ENCODE data around the gene NFIB. TPM values are rescaled to one million over a fixed set of nuclear protein-coding genes. Genes with fewer than 3 reads are reported as not detected.

Gene NFIB
- total RNA-seq, 1 experiment from 2014 or later, result 75.8 TPM

DNA sequence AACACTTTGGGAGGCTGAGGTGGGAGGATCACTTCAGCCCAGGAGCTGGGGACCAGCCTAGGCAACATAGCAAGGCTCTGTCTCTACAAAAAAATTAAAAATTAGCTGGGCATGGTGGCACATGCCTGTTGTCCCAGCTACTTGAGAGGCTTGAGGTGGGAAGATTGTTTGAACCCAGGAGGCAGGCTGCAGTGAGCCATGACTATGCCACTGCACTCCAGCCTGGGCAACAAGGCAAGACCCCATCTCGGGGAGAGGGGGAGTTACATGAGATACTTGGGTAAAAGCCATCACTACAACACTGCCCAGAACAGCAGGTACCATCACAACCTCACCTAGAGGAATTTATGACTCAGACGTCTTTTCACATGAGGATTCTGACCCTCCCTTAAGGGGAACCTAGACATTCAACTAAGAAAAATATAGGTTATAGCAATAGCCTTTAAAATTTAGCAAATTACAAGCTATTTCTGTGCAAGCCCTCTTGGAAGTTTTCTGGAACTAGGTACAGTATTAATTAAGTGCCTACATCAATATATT is 143.5 kb downstream of the NFIB start:
- TF ChIP-seq, protein P1, sequence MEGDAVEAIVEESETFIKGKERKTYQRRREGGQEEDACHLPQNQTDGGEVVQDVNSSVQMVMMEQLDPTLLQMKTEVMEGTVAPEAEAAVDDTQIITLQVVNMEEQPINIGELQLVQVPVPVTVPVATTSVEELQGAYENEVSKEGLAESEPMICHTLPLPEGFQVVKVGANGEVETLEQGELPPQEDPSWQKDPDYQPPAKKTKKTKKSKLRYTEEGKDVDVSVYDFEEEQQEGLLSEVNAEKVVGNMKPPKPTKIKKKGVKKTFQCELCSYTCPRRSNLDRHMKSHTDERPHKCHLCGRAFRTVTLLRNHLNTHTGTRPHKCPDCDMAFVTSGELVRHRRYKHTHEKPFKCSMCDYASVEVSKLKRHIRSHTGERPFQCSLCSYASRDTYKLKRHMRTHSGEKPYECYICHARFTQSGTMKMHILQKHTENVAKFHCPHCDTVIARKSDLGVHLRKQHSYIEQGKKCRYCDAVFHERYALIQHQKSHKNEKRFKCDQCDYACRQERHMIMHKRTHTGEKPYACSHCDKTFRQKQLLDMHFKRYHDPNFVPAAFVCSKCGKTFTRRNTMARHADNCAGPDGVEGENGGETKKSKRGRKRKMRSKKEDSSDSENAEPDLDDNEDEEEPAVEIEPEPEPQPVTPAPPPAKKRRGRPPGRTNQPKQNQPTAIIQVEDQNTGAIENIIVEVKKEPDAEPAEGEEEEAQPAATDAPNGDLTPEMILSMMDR (IDR thresholded peaks at IDR 0.05; ENCODE audit: unreplicated experiment), result no peak
- H3K36me3 Mint-ChIP-seq (ENCODE audit: insufficient read depth, unreplicated experiment), result peaks cover 6% of the 10 kb centered on the region
- no peak for DNase-seq
- H3K27ac Mint-ChIP-seq (ENCODE audit: unreplicated experiment), result peak overlapping the region; percentile 62
- no peaks in the 10 kb centered on the region for H3K9me3 Mint-ChIP-seq (ENCODE audit: low read depth, unreplicated experiment)
- no TSS peak for BruUV-seq (replicated peaks)
- H3K27me3 Mint-ChIP-seq (ENCODE audit: unreplicated experiment), result no peaks in the 10 kb centered on the region
- no peak overlapping the region for H3K4me3 Mint-ChIP-seq (ENCODE audit: low read depth, unreplicated experiment)
- peaks cover 26% of the 10 kb centered on the region for H3K4me1 Mint-ChIP-seq (ENCODE audit: low read depth, unreplicated experiment)
- CTCF ChIA-PET, result no interaction called here
- intact Hi-C loops (cut with micrococcal nuclease; ENCODE audit: unreplicated experiment), result no loop called here

DNA sequence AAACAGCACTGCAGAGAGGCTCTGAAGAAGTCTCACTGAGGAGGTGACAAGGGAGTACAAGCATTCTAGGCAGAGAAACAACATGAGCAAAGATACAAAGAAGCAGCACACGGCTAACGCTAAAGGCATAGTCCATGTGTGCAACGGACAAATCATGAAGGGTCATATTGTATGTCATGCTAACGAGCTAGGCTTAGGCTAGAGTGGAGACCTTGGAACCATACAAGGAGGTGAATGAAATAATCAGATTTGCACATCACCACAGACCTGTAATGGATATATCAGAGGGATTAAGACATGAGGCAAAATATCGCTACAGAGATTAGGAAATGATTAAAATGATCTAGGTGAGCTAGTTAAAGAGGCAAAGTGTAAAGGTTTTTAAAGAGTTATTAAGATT is 145.6 kb downstream of the NFIB start:
- TF ChIP-seq, protein P1 (IDR thresholded peaks at IDR 0.05; ENCODE audit: unreplicated experiment), result no peak
- BruUV-seq (replicated peaks), result no TSS peak
- Mint-ChIP-seq H3K9me3 (ENCODE audit: low read depth, unreplicated experiment) (no peaks in the 10 kb centered on the region), H3K27ac (ENCODE audit: unreplicated experiment) (no peak overlapping the region), H3K27me3 (ENCODE audit: unreplicated experiment) (no peaks in the 10 kb centered on the region), H3K4me1 (ENCODE audit: low read depth, unreplicated experiment) (peaks cover 26% of the 10 kb centered on the region), H3K36me3 (ENCODE audit: insufficient read depth, unreplicated experiment) (peaks cover 6% of the 10 kb centered on the region), H3K4me3 (ENCODE audit: low read depth, unreplicated experiment) (no peak overlapping the region)
- CTCF ChIA-PET, result no interaction called here
- no peak for DNase-seq
- intact Hi-C loops (cut with micrococcal nuclease; ENCODE audit: unreplicated experiment), result no loop called here

DNA sequence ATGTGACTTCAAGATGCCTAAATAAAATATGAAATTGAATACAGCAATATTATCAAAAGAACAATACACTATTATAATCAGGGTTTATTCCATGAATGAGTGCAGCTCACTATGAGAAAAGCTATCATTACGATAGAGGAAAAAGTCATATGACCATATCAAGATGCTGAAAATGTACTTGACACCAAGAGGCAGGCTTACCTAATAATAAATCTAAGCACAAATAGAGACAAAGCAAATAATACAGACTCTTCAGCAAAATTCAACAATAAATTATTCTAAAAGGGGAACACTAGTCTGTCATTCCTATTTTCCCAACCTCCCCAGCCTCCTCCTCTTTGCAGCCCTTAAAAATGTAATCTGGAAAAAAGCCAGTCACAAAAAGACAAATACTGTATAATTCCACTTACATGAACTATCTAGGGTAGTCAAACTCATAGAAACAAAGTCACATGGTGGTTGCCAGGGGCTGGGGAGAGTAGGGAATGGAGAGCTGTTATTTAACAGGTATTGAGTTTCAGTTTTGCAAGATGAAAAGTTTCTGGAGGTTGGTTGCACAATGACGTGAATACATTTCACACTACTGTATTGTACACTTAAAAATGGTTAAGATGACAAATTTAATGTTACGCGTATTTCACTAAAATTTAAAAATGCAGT is 148.4 kb downstream of the NFIB start:
- peaks cover 6% of the 10 kb centered on the region for H3K36me3 Mint-ChIP-seq (ENCODE audit: insufficient read depth, unreplicated experiment)
- no peaks in the 10 kb centered on the region for H3K27me3 Mint-ChIP-seq (ENCODE audit: unreplicated experiment)

DNA sequence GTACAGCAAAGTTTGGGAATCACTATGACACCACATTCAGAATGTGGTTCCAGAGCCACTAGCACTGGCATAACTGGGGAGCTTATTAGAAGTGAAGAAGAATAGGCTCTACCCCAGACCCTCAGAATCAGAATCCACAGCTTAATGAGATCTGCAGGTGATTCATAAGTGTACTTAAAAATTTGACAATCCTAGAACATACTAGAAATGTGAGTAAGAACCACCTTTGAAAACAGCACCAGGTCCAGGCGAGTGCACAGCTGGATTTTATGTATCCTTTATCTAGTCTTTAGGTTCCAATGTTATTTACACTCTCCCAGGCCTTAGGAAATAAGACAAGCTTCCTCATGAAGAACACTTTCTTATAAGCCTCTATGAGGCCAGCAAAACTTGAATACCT is 149.0 kb downstream of the NFIB start:
- H3K4me1 Mint-ChIP-seq (ENCODE audit: low read depth, unreplicated experiment), result peaks cover 8% of the 10 kb centered on the region
- CTCF ChIA-PET, result no interaction called here
- H3K27ac Mint-ChIP-seq (ENCODE audit: unreplicated experiment), result no peak overlapping the region
- intact Hi-C loops (cut with micrococcal nuclease; ENCODE audit: unreplicated experiment), result no loop called here
- TF ChIP-seq, protein P1 (IDR thresholded peaks at IDR 0.05; ENCODE audit: unreplicated experiment), result no peak
- no peaks in the 10 kb centered on the region for H3K27me3 Mint-ChIP-seq (ENCODE audit: unreplicated experiment)
- DNase-seq, result no peak
- peaks cover 6% of the 10 kb centered on the region for H3K36me3 Mint-ChIP-seq (ENCODE audit: insufficient read depth, unreplicated experiment)
- H3K4me3 Mint-ChIP-seq (ENCODE audit: low read depth, unreplicated experiment), result no peak overlapping the region
- H3K9me3 Mint-ChIP-seq (ENCODE audit: low read depth, unreplicated experiment), result no peaks in the 10 kb centered on the region
- no TSS peak for BruUV-seq (replicated peaks)

More for the DNA sequence above, 148.4 kb downstream of the NFIB start:
- BruUV-seq (replicated peaks), result no TSS peak
- no peak for DNase-seq
- Mint-ChIP-seq H3K4me3 (ENCODE audit: low read depth, unreplicated experiment) (no peak overlapping the region), H3K4me1 (ENCODE audit: low read depth, unreplicated experiment) (peaks cover 8% of the 10 kb centered on the region), H3K27ac (ENCODE audit: unreplicated experiment) (no peak overlapping the region), H3K9me3 (ENCODE audit: low read depth, unreplicated experiment) (no peaks in the 10 kb centered on the region)
- TF ChIP-seq, protein P1 (IDR thresholded peaks at IDR 0.05; ENCODE audit: unreplicated experiment), result no peak
- CTCF ChIA-PET, result interaction anchor here (0.7 kb wide), 1 partner anchor 83 kb away, joined by 3 read pairs; no protein-coding TSS in a partner anchor
- intact Hi-C loops (cut with micrococcal nuclease; ENCODE audit: unreplicated experiment), result no loop called here

Measured in Calu3 (cell line).